GM11168 (cell line): ENCODE data around the gene ZBTB32.

Experiments
- in situ Hi-C: fragments of 300-500 bp; cut with MboI; formaldehyde crosslinking; loops from one replicate; pipeline ENCODE4 v1.12.0; 2022; ENCODE audit warnings: low sequenced_read_pairs; ENCODE audit not compliant: unreplicated experiment

ZBTB32 gene

GRCh38 chr19:35733180-35734125 lies 29.1 kb downstream of the ZBTB32 start:
- in situ Hi-C loops, result no loop called here

GRCh38 chr19:35734273-35734672 lies 29.9 kb downstream of the ZBTB32 start:
- in situ Hi-C loops, result no loop called here

GRCh38 chr19:35734889-35735288 lies 30.5 kb downstream of the ZBTB32 start:
- in situ Hi-C loops, result no loop called here

GRCh38 chr19:35736913-35737886 lies 32.8 kb downstream of the ZBTB32 start:
- in situ Hi-C loops, result no loop called here

GRCh38 chr19:35738021-35738886 lies 33.9 kb downstream of the ZBTB32 start:
- in situ Hi-C loops, result no loop called here

GRCh38 chr19:35738887-35739229 lies 34.5 kb downstream of the ZBTB32 start:
- in situ Hi-C loops, result no loop called here

- in situ Hi-C loops, result no loop called here
Observed at GRCh38 chr19:35739275-35740107, 35.1 kb downstream of the ZBTB32 start.

- in situ Hi-C loops, result no loop called here
Observed at GRCh38 chr19:35740108-35740422, 35.7 kb downstream of the ZBTB32 start.

GRCh38 chr19:35740423-35741202 lies 36.3 kb downstream of the ZBTB32 start:
- in situ Hi-C loops, result no loop called here

GRCh38 chr19:35741203-35741515 lies 36.8 kb downstream of the ZBTB32 start:
- in situ Hi-C loops, result no loop called here

- in situ Hi-C loops, result no loop called here
Observed at GRCh38 chr19:35742121-35742724, 37.9 kb downstream of the ZBTB32 start, which contains the start of gene IGFLR1. Gene IGFLR1, minus strand, starts transcription at chr19:35742452. Its CDS starts 1,272 bp downstream, at chr19:35741180.

GRCh38 chr19:35743640-35744429 lies 39.5 kb downstream of the ZBTB32 start:
- in situ Hi-C loops, result no loop called here

GRCh38 chr19:35744430-35745327 lies 40.3 kb downstream of the ZBTB32 start:
- in situ Hi-C loops, result no loop called here

- in situ Hi-C loops, result no loop called here
Observed at GRCh38 chr19:35745328-35746086, 41.1 kb downstream of the ZBTB32 start, which contains the start of the genes PSENEN and U2AF1L4. Gene PSENEN, plus strand, starts transcription at chr19:35745651. Its CDS starts 280 bp downstream, at chr19:35745931. Gene U2AF1L4, minus strand, starts transcription at chr19:35745418. Its CDS starts 27 bp downstream, at chr19:35745391.

- in situ Hi-C loops, result no loop called here
Observed at GRCh38 chr19:35746087-35746462, 41.7 kb downstream of the ZBTB32 start.

GRCh38 chr19:35746531-35746930 lies 42.2 kb downstream of the ZBTB32 start:
- in situ Hi-C loops, result no loop called here
